GM18907 (cell line): ENCODE measurements around the gene REV3L.
A peak's percentile ranks its signal among the peaks of the same experiment; 100 is the strongest.

ENCODE experiments used
- ATAC-seq: cut with Tn5 transposase; IDR thresholded peaks from one replicate; pipeline ENCODE4 v1.9.1; 2021; ENCODE audit warnings: mild to moderate bottlenecking, moderate library complexity; ENCODE audit not compliant: unreplicated experiment

REV3L gene

DNA sequence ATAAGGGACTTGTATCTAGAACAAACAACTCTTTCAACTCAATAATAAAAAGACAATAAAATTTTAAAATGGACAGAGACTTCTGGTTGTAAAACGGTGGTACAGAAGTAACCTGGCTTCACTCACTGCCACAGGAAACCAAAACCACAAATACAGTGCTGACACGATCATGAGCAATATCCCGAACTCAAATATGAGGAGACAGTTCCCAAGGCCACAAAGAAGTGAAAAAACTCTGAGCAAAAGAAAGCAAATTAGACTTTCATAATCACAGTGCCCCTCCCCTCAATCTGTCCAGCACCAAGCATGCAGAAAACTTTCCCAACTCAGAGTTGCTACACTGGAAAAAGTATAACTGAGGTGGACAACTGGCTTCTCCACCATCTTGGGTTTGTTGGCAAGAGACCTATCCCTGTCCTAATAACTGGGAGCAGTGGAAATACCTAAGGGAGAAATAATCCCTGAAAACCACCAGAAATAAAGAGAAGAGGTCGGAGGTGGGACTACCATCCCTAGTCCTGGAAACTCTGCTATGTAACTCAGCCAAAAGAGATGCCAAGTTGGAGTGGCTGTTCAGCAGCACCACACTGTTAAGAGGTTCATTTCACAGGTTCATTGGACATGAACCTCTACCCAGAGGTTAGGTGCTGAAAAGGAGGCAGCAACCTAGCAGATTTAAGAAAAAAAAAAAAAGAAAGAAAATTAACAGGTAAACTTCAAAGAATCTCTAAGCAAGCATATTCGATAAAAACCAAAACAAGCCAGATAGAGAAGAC lies 55.5 kb downstream of the REV3L start:
- ATAC-seq: peak; percentile 76

GRCh38 chr6:111423960-111424846 lies 58.8 kb downstream of the REV3L start:
- ATAC-seq: no peak

- no peak for ATAC-seq
These were observed 59.9 kb downstream of the REV3L start for GRCh38 chr6:111423055-111423633.

DNA sequence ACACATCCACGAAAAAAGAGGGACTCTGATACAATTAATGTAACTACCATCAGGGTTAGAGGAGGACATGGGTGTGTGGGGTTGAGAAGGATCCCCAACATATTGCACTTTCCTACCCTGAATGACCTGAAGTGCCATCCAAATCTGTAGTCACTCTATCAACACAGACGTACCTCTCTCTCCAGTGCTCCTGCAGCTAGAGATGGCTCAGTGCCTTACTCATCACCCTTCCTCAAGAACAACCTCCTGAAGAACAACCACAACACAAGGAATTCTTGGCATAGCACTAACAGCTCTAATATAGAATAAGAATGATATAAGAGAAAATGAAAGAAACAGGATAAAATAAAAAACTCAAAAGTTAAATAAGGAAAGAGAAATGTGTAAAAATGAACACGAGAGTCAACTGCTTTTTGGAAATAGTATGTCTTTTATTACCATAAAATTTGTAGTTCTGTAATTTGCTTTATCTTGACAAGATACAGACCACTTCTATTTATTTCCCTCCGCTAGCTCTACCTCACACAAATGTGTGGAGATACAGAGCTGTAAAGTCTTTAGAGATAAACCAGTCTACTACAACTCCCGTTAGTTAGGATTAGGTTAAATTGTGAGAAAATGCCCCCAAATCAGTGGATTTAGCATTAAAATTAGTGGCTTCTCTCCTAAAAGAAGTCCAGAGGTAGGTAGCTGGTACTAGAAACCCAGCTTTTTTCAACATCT lies 63.9 kb downstream of the REV3L start:
- no peak for ATAC-seq

DNA sequence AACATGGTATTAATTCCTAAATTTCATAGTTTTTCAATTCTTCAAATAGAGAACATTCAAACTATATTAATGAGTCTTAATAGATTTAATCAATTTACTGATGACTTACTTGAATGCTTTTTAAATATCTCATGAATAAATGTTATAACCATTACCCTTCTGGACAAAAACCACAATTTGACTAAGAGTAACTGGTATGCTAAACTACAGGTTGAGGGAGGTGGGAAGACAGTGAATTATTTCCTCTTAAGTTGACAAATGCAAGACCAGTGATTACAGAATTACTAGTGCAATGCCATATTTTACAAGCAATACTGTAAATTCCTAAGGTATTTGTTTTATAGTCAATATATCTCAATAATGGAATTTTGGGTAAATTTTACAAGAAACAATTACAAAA lies 65.1 kb downstream of the REV3L start:
- no peak for ATAC-seq

DNA sequence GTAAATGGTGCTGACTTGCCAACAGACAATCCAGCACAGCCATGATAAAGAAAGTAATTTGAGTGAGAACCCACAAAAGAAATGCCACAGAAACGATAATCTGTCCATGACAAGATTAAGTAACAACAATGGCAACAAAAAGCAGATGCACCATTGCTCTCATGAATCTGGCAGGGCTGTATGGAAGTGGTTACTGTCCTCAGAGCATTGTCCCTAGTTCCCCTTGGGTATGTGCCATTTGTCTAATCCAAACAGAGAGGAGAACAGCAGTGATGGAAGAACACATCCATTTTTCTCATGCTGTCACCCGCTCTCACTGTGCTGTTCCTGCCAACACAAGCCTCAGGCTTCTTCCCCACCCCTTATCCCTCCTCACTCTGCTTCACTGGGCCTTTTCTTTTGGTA lies 65.8 kb downstream of the REV3L start:
- ATAC-seq: no peak

DNA sequence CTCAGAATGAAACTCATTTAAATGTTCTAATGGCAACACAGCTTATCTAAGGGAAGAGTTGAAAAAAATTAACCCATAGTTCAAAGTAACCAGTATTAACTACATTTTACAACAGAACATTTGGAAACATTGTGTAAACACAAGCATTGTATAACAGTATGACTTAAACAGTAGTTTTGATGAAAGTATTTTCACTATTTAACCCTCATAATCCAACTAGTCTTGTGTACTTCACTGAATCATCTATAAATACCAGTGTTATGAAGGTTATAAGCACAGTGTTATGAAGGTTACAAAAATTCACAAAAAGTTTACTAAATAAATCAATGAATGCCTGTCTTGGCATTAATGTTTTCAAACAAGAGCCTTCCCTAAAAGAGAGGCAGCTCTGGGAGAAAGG lies 66.5 kb downstream of the REV3L start:
- no peak for ATAC-seq

DNA sequence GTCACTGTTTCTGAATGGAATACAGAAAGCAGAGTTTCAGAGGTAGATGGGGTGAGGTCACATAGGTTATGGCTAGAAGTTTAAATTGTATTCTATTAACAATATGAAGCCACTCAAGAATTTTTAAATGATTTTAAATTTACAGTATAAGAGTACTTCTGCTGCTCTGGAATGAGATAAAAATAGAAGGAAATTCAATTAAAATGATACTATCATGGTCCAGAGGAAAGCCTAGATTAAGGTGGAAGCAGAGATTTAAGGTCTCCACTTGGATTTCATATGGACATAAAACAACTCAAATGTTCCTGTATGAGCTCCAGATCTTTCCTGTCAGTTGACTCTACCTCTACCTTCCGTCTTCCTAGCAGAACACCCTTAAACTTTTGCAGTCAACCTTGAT lies 68.6 kb downstream of the REV3L start:
- no peak for ATAC-seq

GRCh38 chr6:111411978-111412566 lies 70.9 kb downstream of the REV3L start:
- ATAC-seq: peak; percentile 56

GRCh38 chr6:111411046-111411445 lies 72.0 kb downstream of the REV3L start:
- no peak for ATAC-seq

- no peak for ATAC-seq
These were observed 72.6 kb downstream of the REV3L start for GRCh38 chr6:111410371-111410770.

DNA sequence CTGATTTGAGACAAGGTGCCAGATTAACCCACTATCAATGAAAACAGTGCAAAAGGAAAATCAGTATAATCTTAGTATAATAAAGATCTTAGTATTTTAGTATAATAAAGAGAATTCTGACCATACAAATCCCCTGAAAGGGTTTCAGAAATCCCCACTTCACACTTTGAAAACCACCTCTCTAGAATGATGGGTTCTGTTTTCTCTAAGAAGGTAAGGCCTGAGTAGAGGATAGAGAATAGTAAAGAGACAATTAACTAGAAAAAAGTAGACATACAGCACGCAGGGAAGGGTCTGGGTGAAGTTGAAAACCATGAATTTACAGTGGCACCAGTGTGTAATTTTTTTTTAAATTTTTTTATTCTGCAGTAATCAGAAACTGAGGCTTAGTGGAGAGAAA lies 73.6 kb downstream of the REV3L start:
- no peak for ATAC-seq

- no peak for ATAC-seq
These were observed 75.3 kb downstream of the REV3L start for GRCh38 chr6:111407686-111408085.

DNA sequence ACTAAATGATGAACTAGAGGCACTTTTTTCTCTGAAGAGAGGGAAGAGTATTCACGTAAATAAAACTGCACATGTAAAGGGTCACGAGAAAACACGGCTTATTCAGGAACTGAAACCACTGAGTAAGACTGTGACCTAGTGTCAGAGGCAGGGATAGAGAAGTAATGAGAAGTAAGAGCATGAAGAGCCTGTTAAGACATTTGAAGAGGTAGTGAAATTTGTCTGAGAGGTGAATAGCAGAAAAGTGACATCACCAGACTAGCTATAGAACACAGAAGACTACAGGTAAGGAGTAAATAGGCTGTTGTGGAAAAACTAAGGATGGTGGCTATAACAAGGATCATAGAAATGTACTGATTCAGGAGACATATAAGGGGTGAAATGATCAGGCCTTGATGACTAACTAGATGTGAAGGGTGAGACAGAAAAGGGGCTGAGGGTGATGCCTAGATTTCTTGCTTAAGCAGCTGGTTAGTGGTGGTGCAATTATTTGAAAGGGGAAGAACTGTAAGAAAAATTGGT lies 76.8 kb downstream of the REV3L start:
- peak; percentile 99 for ATAC-seq

DNA sequence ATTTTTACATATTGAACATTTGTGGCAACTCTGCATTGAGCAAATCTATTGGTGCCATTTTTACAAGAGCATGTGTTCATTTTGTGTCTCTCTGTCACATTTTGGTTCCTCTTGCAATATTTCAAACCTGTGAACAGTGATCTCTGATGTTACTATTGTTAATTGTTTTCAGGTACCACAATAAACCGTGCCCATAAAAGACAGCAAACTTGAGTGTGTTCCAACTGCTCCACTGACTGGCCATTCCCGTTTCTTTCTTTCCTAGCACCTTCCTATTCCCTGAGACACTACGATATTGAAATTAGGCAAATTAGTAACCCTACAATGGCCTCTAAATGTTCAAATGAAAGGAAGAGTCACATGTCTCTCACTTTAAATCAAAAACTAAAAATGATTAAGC lies 79.6 kb downstream of the REV3L start:
- ATAC-seq: no peak

- ATAC-seq: no peak
These were observed 83.4 kb downstream of the REV3L start for GRCh38 chr6:111399626-111400025.

DNA sequence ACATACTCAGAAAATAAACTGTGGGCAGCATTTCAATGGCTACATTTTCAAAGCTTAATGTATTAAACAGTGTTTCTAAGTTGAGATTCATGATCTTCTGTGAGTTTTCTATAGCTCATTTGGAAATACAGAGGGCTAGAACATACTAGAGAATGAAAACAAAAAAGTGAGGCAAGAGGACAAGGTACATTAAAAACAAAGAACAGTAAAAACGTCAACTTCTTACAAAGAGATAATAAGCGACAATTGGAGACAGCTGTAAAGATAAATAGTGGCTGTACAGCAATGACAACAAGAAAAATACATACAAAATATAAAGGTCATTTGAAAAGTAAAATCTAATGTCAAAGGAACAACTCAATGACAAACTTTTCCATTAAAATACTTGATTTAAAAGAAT lies 94.3 kb downstream of the REV3L start:
- ATAC-seq: no peak

- ATAC-seq: no peak
These were observed 100.3 kb downstream of the REV3L start for GRCh38 chr6:111382476-111383294.

DNA sequence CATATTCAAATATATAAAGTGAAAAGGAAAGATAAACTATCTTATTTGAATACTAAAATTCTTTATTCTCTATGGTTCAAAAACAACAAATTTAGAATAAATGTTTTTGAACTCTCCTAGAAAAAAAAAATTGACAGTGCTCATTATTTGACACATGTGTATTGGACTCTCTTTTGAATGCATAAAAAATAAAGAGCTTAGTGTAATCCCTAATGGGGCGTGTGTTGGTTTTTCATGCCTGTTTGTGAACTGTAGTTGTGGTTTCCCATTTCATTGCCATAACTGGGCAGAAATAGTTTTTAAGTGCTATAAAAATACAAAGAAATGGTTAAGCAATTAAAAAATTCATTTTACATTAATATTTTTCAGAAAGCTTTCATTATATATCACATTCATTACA lies 101.3 kb downstream of the REV3L start:
- ATAC-seq: no peak

- ATAC-seq: no peak
These were observed 101.9 kb downstream of the REV3L start for GRCh38 chr6:111381123-111381522.
